HG03060 (cell line): Measurements from ENCODE around the gene COQ10A.

Experiments used
- ATAC-seq: cut with Tn5 transposase; IDR thresholded peaks from one replicate; pipeline ENCODE4 v1.9.1; 2021; ENCODE audit warnings: low read depth, moderate number of reproducible peaks; ENCODE audit not compliant: unreplicated experiment

The COQ10A gene

GRCh38 chr12:56308714-56309113, 42.0 kb downstream of the COQ10A start:
- ATAC-seq: no peak

- ATAC-seq: no peak
These were observed 44.3 kb downstream of the COQ10A start for GRCh38 chr12:56311003-56311402.

GRCh38 chr12:56315249-56315621, 48.5 kb downstream of the COQ10A start:
- ATAC-seq: no peak

GRCh38 chr12:56315622-56316473, 49.1 kb downstream of the COQ10A start, which contains the start of gene CNPY2:
CNPY2 (minus strand) TSS chr12:56315988; CDS start chr12:56315217, 771 bp downstream.
- peak; percentile 82 for ATAC-seq

GRCh38 chr12:56317675-56318074, 50.9 kb downstream of the COQ10A start:
- no peak for ATAC-seq
